Measurements from ENCODE around the gene ATP2A1. TPM values are rescaled to one million over a fixed set of nuclear protein-coding genes. Genes with fewer than 3 reads are reported as not detected.

The ATP2A1 gene
- total and polyA plus RNA-seq, 2 of the 13 experiments (the other 11 are each of a cell fraction or from before 2014, with no cell fraction given) = 3.2 to 12.5 TPM

DNA sequence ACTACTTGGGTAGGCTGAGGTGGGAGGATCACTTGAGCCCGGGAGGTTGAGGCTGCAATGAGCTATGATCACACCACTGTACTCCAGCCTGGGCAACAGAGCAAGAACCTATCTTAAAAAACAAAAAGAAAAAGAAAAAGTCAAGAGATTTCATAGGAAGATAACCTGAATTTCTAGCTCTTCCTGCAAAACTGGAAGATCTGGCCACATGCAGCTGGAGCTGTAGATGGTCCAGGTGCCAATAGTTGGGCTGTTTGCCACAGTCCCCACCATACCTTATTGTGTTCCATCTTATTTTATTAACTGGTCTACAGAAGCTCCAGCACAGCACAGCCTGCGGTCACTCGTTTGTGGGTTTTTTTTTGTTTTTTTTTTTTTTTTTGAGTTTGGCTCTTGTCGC, 15.0 kb downstream of the ATP2A1 start (continued):
- TF ChIP-seq, protein P1, sequence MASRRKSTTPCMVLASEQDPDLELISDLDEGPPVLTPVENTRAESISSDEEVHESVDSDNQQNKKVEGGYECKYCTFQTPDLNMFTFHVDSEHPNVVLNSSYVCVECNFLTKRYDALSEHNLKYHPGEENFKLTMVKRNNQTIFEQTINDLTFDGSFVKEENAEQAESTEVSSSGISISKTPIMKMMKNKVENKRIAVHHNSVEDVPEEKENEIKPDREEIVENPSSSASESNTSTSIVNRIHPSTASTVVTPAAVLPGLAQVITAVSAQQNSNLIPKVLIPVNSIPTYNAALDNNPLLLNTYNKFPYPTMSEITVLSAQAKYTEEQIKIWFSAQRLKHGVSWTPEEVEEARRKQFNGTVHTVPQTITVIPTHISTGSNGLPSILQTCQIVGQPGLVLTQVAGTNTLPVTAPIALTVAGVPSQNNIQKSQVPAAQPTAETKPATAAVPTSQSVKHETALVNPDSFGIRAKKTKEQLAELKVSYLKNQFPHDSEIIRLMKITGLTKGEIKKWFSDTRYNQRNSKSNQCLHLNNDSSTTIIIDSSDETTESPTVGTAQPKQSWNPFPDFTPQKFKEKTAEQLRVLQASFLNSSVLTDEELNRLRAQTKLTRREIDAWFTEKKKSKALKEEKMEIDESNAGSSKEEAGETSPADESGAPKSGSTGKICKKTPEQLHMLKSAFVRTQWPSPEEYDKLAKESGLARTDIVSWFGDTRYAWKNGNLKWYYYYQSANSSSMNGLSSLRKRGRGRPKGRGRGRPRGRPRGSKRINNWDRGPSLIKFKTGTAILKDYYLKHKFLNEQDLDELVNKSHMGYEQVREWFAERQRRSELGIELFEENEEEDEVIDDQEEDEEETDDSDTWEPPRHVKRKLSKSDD (CRISPR knock-in tag; IDR thresholded peaks at IDR 0.05; ENCODE audit: low read depth) = no peak
- no peak for TF ChIP-seq ZSCAN9 (CRISPR knock-in tag; IDR thresholded peaks at IDR 0.05; ENCODE audit: borderline replicate concordance)
- TF ChIP-seq, protein P2, sequence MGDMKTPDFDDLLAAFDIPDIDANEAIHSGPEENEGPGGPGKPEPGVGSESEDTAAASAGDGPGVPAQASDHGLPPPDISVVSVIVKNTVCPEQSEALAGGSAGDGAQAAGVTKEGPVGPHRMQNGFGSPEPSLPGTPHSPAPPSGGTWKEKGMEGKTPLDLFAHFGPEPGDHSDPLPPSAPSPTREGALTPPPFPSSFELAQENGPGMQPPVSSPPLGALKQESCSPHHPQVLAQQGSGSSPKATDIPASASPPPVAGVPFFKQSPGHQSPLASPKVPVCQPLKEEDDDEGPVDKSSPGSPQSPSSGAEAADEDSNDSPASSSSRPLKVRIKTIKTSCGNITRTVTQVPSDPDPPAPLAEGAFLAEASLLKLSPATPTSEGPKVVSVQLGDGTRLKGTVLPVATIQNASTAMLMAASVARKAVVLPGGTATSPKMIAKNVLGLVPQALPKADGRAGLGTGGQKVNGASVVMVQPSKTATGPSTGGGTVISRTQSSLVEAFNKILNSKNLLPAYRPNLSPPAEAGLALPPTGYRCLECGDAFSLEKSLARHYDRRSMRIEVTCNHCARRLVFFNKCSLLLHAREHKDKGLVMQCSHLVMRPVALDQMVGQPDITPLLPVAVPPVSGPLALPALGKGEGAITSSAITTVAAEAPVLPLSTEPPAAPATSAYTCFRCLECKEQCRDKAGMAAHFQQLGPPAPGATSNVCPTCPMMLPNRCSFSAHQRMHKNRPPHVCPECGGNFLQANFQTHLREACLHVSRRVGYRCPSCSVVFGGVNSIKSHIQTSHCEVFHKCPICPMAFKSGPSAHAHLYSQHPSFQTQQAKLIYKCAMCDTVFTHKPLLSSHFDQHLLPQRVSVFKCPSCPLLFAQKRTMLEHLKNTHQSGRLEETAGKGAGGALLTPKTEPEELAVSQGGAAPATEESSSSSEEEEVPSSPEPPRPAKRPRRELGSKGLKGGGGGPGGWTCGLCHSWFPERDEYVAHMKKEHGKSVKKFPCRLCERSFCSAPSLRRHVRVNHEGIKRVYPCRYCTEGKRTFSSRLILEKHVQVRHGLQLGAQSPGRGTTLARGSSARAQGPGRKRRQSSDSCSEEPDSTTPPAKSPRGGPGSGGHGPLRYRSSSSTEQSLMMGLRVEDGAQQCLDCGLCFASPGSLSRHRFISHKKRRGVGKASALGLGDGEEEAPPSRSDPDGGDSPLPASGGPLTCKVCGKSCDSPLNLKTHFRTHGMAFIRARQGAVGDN (CRISPR knock-in tag; IDR thresholded peaks at IDR 0.05) = no peak

DNA sequence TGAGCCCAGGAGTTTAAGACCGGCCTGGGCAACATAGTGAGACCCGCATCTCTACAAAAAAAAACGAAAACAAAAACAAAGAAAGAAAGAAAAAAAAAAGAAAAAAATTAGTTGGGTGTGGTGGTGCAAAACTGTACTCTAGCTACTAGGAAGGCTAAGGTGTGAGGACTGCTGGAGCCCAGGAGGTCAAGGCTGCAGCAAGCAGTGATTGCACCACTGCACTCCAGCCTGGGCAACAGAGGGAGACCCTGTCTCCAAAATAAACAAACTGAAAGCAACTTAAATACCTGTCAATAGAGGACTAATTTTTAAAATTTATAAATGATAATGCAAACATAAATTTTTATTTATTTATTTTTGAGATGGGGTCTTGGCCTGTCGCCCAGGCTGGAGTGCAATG, 17.3 kb downstream of the ATP2A1 start:
- in situ Hi-C loops (cut with HindIII; ENCODE audit: extremely low pct_ligation_motif_present, low pct_unique_long_range_greater_than_20kb) = no loop called here
- no peaks in the 10 kb centered on the region for H3K27me3 ChIP-seq (ENCODE audit: control insufficient read depth in 1 of 2, insufficient read depth in 2 of 2, low read length in 2 of 2)
- no peak overlapping the region for H3K4me2 ChIP-seq (ENCODE audit: low read depth, low read length)
- intact Hi-C loops (cut with micrococcal nuclease; ENCODE audit: unreplicated experiment) = no loop called here
- H3K79me2 ChIP-seq (ENCODE audit: insufficient read depth, low read length) = no peaks in the 10 kb centered on the region
- WGBS (ENCODE audit: low lambda C conversion rate) = 79% methylated on average over 4 of the region's 4 CpGs
- ATAC-seq (peak; percentile 57; the same call in 2 of the 3 replicates), FAIRE-seq (peak; percentile 67), DNase-seq (ENCODE audit: low spot score) (no peak)
- CTCF ChIA-PET (ENCODE audit: low intra/inter-chr PET ratio, low total read pairs) = no interaction called here
- H3K4me3 ChIP-seq (replicated peaks in 1 of 3; ENCODE audit: insufficient read depth in 1 of 3, low read depth in 2 of 3, low read length in 3 of 3) = no peak overlapping the region
- no peak overlapping the region for H2AFZ ChIP-seq (ENCODE audit: low read length)
- H3K9me3 ChIP-seq (ENCODE audit: low read length) = no peaks in the 10 kb centered on the region
- peak overlapping the region; percentile 40 for H3K27ac ChIP-seq (ENCODE audit: extremely low read length, insufficient read depth, low read length)
- no peak overlapping the region for H3K9ac ChIP-seq (ENCODE audit: insufficient read depth, low read depth, low read length)
- BruUV-seq (replicated peaks) = no TSS peak
- H3K4me1 ChIP-seq (ENCODE audit: insufficient read depth, low read length) = peaks cover 13% of the 10 kb centered on the region
- H4K20me1 ChIP-seq (ENCODE audit: insufficient read depth, low read length) = no peaks in the 10 kb centered on the region
- POLR2A ChIA-PET = interaction anchor here (0.8 to 1.6 kb wide), 2 partner anchors 22 to 50 kb away, joined by 3 to 4 read pairs; no protein-coding TSS in a partner anchor
- H3K36me3 ChIP-seq (replicated peaks in 1 of 2; ENCODE audit: control insufficient read depth in 1 of 2, insufficient read depth in 2 of 2, low read length in 2 of 2) = peaks cover 19 to 27% of the 10 kb centered on the region in 2 experiments
- TF ChIP-seq, protein P3, sequence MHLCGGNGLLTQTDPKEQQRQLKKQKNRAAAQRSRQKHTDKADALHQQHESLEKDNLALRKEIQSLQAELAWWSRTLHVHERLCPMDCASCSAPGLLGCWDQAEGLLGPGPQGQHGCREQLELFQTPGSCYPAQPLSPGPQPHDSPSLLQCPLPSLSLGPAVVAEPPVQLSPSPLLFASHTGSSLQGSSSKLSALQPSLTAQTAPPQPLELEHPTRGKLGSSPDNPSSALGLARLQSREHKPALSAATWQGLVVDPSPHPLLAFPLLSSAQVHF (CRISPR knock-in tag; IDR thresholded peaks at IDR 0.05) = no peak
- TF ChIP-seq, protein P4, sequence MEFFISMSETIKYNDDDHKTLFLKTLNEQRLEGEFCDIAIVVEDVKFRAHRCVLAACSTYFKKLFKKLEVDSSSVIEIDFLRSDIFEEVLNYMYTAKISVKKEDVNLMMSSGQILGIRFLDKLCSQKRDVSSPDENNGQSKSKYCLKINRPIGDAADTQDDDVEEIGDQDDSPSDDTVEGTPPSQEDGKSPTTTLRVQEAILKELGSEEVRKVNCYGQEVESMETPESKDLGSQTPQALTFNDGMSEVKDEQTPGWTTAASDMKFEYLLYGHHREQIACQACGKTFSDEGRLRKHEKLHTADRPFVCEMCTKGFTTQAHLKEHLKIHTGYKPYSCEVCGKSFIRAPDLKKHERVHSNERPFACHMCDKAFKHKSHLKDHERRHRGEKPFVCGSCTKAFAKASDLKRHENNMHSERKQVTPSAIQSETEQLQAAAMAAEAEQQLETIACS (CRISPR knock-in tag; IDR thresholded peaks at IDR 0.05) = no peak
- TF ChIP-seq CEBPG (CRISPR knock-in tag; IDR thresholded peaks at IDR 0.05) (peak; percentile 65), EHMT2 (IDR thresholded peaks at IDR 0.05; ENCODE audit: borderline replicate concordance, low read depth, low read length) (no peak), RXRB (CRISPR knock-in tag; IDR thresholded peaks at IDR 0.05; ENCODE audit: borderline replicate concordance) (peak; percentile 23; the same call in 1 of the 2 replicates), GATAD2A (CRISPR knock-in tag; IDR thresholded peaks at IDR 0.05) (peak; percentile 42; the same call in 1 of the 2 replicates), MED1 (CRISPR knock-in tag; IDR thresholded peaks at IDR 0.05) (0 out of 2 replicates have a peak, but pooled peaks have one; percentile 29), ZNF672 (CRISPR knock-in tag; IDR thresholded peaks at IDR 0.05) (no peak), ZNF230 (CRISPR knock-in tag; IDR thresholded peaks at IDR 0.05) (no peak)
- TF ChIP-seq, protein P5, sequence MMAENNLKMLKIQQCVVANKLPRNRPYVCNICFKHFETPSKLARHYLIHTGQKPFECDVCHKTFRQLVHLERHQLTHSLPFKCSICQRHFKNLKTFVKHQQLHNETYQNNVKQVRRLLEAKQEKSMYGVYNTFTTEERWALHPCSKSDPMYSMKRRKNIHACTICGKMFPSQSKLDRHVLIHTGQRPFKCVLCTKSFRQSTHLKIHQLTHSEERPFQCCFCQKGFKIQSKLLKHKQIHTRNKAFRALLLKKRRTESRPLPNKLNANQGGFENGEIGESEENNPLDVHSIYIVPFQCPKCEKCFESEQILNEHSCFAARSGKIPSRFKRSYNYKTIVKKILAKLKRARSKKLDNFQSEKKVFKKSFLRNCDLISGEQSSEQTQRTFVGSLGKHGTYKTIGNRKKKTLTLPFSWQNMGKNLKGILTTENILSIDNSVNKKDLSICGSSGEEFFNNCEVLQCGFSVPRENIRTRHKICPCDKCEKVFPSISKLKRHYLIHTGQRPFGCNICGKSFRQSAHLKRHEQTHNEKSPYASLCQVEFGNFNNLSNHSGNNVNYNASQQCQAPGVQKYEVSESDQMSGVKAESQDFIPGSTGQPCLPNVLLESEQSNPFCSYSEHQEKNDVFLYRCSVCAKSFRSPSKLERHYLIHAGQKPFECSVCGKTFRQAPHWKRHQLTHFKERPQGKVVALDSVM (CRISPR knock-in tag; IDR thresholded peaks at IDR 0.05) = peak; percentile 92

Data from HepG2 (cell line).